T-helper 1 cell treated with Interleukin-12 subunit alpha and Interleukin-12 subunit beta and Interleukin-4 antibody, amounts not matched to agents 30 μg/mL and 1 μg/mL, for 36 hours (primary cell): ENCODE data around the gene FKBP14.
A peak's percentile ranks its signal among the peaks of the same experiment; 100 is the strongest.

Experiments
- H3K27ac Mint-ChIP-seq: one replicate; pipeline ENCODE4 v1.8.0; 2021; ENCODE audit warnings: mild to moderate bottlenecking, mixed read lengths
- H3K27me3 Mint-ChIP-seq: one replicate; pipeline ENCODE4 v1.8.0; 2021; ENCODE audit warnings: low read depth, mixed read lengths
- H3K36me3 Mint-ChIP-seq: one replicate; pipeline ENCODE4 v1.8.0; 2021; ENCODE audit warnings: low read depth, mixed read lengths
- H3K4me1 Mint-ChIP-seq: one replicate; pipeline ENCODE4 v1.8.0; 2021; ENCODE audit warnings: low read depth, mixed read lengths
- H3K4me3 Mint-ChIP-seq: one replicate; pipeline ENCODE4 v1.8.0; 2021; ENCODE audit warnings: mild to moderate bottlenecking, moderate library complexity, mixed read lengths
- H3K9me3 Mint-ChIP-seq: one replicate; pipeline ENCODE4 v1.8.0; 2021; ENCODE audit warnings: mixed read lengths

Gene FKBP14

GRCh38 chr7:30047124-30047523, 20.6 kb upstream of the FKBP14 start:
- peaks cover 6% of the 10 kb centered on the region for H3K4me1 Mint-ChIP-seq

GRCh38 chr7:30046127-30046770, 19.7 kb upstream of the FKBP14 start:
- H3K36me3 Mint-ChIP-seq = peaks cover 22% of the 10 kb centered on the region
- peaks cover 6% of the 10 kb centered on the region for H3K4me1 Mint-ChIP-seq
- no peaks in the 10 kb centered on the region for H3K9me3 Mint-ChIP-seq
- H3K4me3 Mint-ChIP-seq = no peak overlapping the region
- H3K27me3 Mint-ChIP-seq = no peaks in the 10 kb centered on the region
- no peak overlapping the region for H3K27ac Mint-ChIP-seq

More at GRCh38 chr7:30047124-30047523, 20.6 kb upstream of the FKBP14 start:
- Mint-ChIP-seq H3K27ac (no peak overlapping the region), H3K9me3 (no peaks in the 10 kb centered on the region), H3K4me3 (no peak overlapping the region), H3K27me3 (no peaks in the 10 kb centered on the region), H3K36me3 (peaks cover 22% of the 10 kb centered on the region)

GRCh38 chr7:30041526-30042269, 15.2 kb upstream of the FKBP14 start:
- no peak overlapping the region for H3K27ac Mint-ChIP-seq

GRCh38 chr7:30040938-30041337, 14.4 kb upstream of the FKBP14 start:
- no peak overlapping the region for H3K4me3 Mint-ChIP-seq
- H3K27ac Mint-ChIP-seq = no peak overlapping the region
- peaks cover 4% of the 10 kb centered on the region for H3K4me1 Mint-ChIP-seq
- H3K27me3 Mint-ChIP-seq = no peaks in the 10 kb centered on the region
- no peaks in the 10 kb centered on the region for H3K9me3 Mint-ChIP-seq
- H3K36me3 Mint-ChIP-seq = no peaks in the 10 kb centered on the region

More at GRCh38 chr7:30041526-30042269, 15.2 kb upstream of the FKBP14 start:
- Mint-ChIP-seq H3K4me1 (peaks cover 4% of the 10 kb centered on the region), H3K9me3 (no peaks in the 10 kb centered on the region), H3K27me3 (no peaks in the 10 kb centered on the region), H3K4me3 (no peak overlapping the region), H3K36me3 (peaks cover 5% of the 10 kb centered on the region)

- no peak overlapping the region for H3K4me3 Mint-ChIP-seq
- peaks cover 4% of the 10 kb centered on the region for H3K4me1 Mint-ChIP-seq
- H3K9me3 Mint-ChIP-seq = no peaks in the 10 kb centered on the region
- no peaks in the 10 kb centered on the region for H3K27me3 Mint-ChIP-seq
- no peak overlapping the region for H3K27ac Mint-ChIP-seq
- no peaks in the 10 kb centered on the region for H3K36me3 Mint-ChIP-seq
Observed at GRCh38 chr7:30038196-30038980, 11.9 kb upstream of the FKBP14 start.

- H3K27ac Mint-ChIP-seq = no peak overlapping the region
- H3K27me3 Mint-ChIP-seq = no peaks in the 10 kb centered on the region
- no peaks in the 10 kb centered on the region for H3K9me3 Mint-ChIP-seq
- H3K4me3 Mint-ChIP-seq = no peak overlapping the region
- peaks cover 2% of the 10 kb centered on the region for H3K4me1 Mint-ChIP-seq
- no peaks in the 10 kb centered on the region for H3K36me3 Mint-ChIP-seq
Observed at GRCh38 chr7:30036220-30036619, 9.7 kb upstream of the FKBP14 start.

- no peaks in the 10 kb centered on the region for H3K27me3 Mint-ChIP-seq
- no peaks in the 10 kb centered on the region for H3K9me3 Mint-ChIP-seq
- no peaks in the 10 kb centered on the region for H3K36me3 Mint-ChIP-seq
- no peaks in the 10 kb centered on the region for H3K4me1 Mint-ChIP-seq
- no peak overlapping the region for H3K4me3 Mint-ChIP-seq
- no peak overlapping the region for H3K27ac Mint-ChIP-seq
Observed at GRCh38 chr7:30034501-30034900, 8.0 kb upstream of the FKBP14 start.

GRCh38 chr7:30032310-30033125, 6.0 kb upstream of the FKBP14 start:
- H3K9me3 Mint-ChIP-seq = no peaks in the 10 kb centered on the region
- no peaks in the 10 kb centered on the region for H3K36me3 Mint-ChIP-seq
- no peak overlapping the region for H3K4me3 Mint-ChIP-seq
- peaks cover 5% of the 10 kb centered on the region for H3K4me1 Mint-ChIP-seq
- H3K27ac Mint-ChIP-seq = no peak overlapping the region
- no peaks in the 10 kb centered on the region for H3K27me3 Mint-ChIP-seq

- peaks cover 1% of the 10 kb centered on the region for H3K36me3 Mint-ChIP-seq
- no peak overlapping the region for H3K27ac Mint-ChIP-seq
- H3K4me3 Mint-ChIP-seq = no peak overlapping the region
- H3K9me3 Mint-ChIP-seq = no peaks in the 10 kb centered on the region
- peaks cover 27% of the 10 kb centered on the region for H3K4me1 Mint-ChIP-seq
- H3K27me3 Mint-ChIP-seq = no peaks in the 10 kb centered on the region
Observed at GRCh38 chr7:30029696-30030095, 3.2 kb upstream of the FKBP14 start.

GRCh38 chr7:30028749-30029635, 2.5 kb upstream of the FKBP14 start:
- peaks cover 1% of the 10 kb centered on the region for H3K36me3 Mint-ChIP-seq
- peaks cover 28% of the 10 kb centered on the region for H3K4me1 Mint-ChIP-seq
- H3K9me3 Mint-ChIP-seq = no peaks in the 10 kb centered on the region
- H3K4me3 Mint-ChIP-seq = no peak overlapping the region
- H3K27ac Mint-ChIP-seq = peak overlapping the region; percentile 71
- H3K27me3 Mint-ChIP-seq = no peaks in the 10 kb centered on the region

- Mint-ChIP-seq H3K36me3 (peaks cover 1% of the 10 kb centered on the region), H3K9me3 (no peaks in the 10 kb centered on the region), H3K4me1 (peaks cover 31% of the 10 kb centered on the region), H3K27me3 (no peaks in the 10 kb centered on the region), H3K4me3 (peak within 1 kb of the TSS; percentile 94), H3K27ac (peak within 1 kb of the TSS; percentile 95)
Observed at GRCh38 chr7:30028216-30028748, 1.8 kb upstream of the FKBP14 start, which contains the start of gene PLEKHA8. PLEKHA8 (plus strand) TSS chr7:30028412; CDS start chr7:30028763, 351 bp downstream.

GRCh38 chr7:30027740-30028215, 1.3 kb upstream of the FKBP14 start:
- peaks cover 34% of the 10 kb centered on the region for H3K4me1 Mint-ChIP-seq
- peak overlapping the region; percentile 94 for H3K4me3 Mint-ChIP-seq
- H3K9me3 Mint-ChIP-seq = no peaks in the 10 kb centered on the region
- no peaks in the 10 kb centered on the region for H3K27me3 Mint-ChIP-seq
- H3K27ac Mint-ChIP-seq = peak overlapping the region; percentile 95
- peaks cover 1% of the 10 kb centered on the region for H3K36me3 Mint-ChIP-seq

GRCh38 chr7:30027065-30027456, 559 bp upstream of the FKBP14 start:
- H3K9me3 Mint-ChIP-seq = no peaks in the 10 kb centered on the region
- no peaks in the 10 kb centered on the region for H3K27me3 Mint-ChIP-seq
- peak overlapping the region; percentile 94 for H3K4me3 Mint-ChIP-seq
- H3K4me1 Mint-ChIP-seq = peaks cover 35% of the 10 kb centered on the region
- peak overlapping the region; percentile 95 for H3K27ac Mint-ChIP-seq
- H3K36me3 Mint-ChIP-seq = peaks cover 1% of the 10 kb centered on the region
